Measurements from ENCODE around the gene MAPK8IP3. TPM values are rescaled to one million over a fixed set of nuclear protein-coding genes. Genes with fewer than 3 reads are reported as not detected.
"Not testable (repeated sequence)": the region's sequence is repeated elsewhere in the genome, so short reads cannot be mapped to it uniquely, and the experiment has no call there.

MAPK8IP3 gene
- polyA plus RNA-seq, 3 donors, result 47.2 to 91.9 (median 57.6) TPM

GRCh38 chr16:1674751-1675664 lies 31.0 kb upstream of the MAPK8IP3 start:
- DNase-seq (ENCODE audit: extremely low read depth in 1 of 11, low read depth in 9 of 11, low spot score in 4 of 11), result no peak

- DNase-seq (ENCODE audit: extremely low read depth in 1 of 11, low read depth in 9 of 11, low spot score in 4 of 11), result no peak
Observed at GRCh38 chr16:1676661-1677060, 29.3 kb upstream of the MAPK8IP3 start.

- DNase-seq (ENCODE audit: extremely low read depth in 1 of 11, low read depth in 9 of 11, low spot score in 4 of 11), result no peak
Observed at GRCh38 chr16:1677339-1677738, 28.7 kb upstream of the MAPK8IP3 start.

GRCh38 chr16:1677942-1678499 lies 28.0 kb upstream of the MAPK8IP3 start, which contains the start of gene JPT2:
Gene JPT2, plus strand, starts transcription at chr16:1678279. Its CDS starts 34 bp downstream, at chr16:1678313.
- peak; percentile 77 to 96 (median 94) for DNase-seq (ENCODE audit: extremely low read depth in 1 of 11, low read depth in 9 of 11, low spot score in 4 of 11)

- DNase-seq (ENCODE audit: extremely low read depth in 1 of 11, low read depth in 9 of 11, low spot score in 4 of 11), result peak in 3 of 11 donors; percentile 4 to 17 (median 7)
Observed at GRCh38 chr16:1678500-1679098, 27.4 kb upstream of the MAPK8IP3 start.

- no peak for DNase-seq (ENCODE audit: extremely low read depth in 1 of 11, low read depth in 9 of 11, low spot score in 4 of 11)
Observed at GRCh38 chr16:1680361-1680760, 25.6 kb upstream of the MAPK8IP3 start.

GRCh38 chr16:1681032-1681431 lies 25.0 kb upstream of the MAPK8IP3 start:
- DNase-seq (ENCODE audit: extremely low read depth in 1 of 11, low read depth in 9 of 11, low spot score in 4 of 11), result no peak

GRCh38 chr16:1687427-1688316 lies 18.3 kb upstream of the MAPK8IP3 start:
- DNase-seq (ENCODE audit: extremely low read depth in 1 of 11, low read depth in 9 of 11, low spot score in 4 of 11), result no peak

- DNase-seq (ENCODE audit: extremely low read depth in 1 of 11, low read depth in 9 of 11, low spot score in 4 of 11), result no peak
Observed at GRCh38 chr16:1688807-1689560, 17.0 kb upstream of the MAPK8IP3 start.

GRCh38 chr16:1689853-1690252 lies 16.1 kb upstream of the MAPK8IP3 start:
- no peak for DNase-seq (ENCODE audit: extremely low read depth in 1 of 11, low read depth in 9 of 11, low spot score in 4 of 11)

- DNase-seq (ENCODE audit: extremely low read depth in 1 of 11, low read depth in 9 of 11, low spot score in 4 of 11), result no peak
Observed at GRCh38 chr16:1690810-1691209, 15.2 kb upstream of the MAPK8IP3 start.

GRCh38 chr16:1691276-1691675 lies 14.7 kb upstream of the MAPK8IP3 start:
- no peak for DNase-seq (ENCODE audit: extremely low read depth in 1 of 11, low read depth in 9 of 11, low spot score in 4 of 11)

- DNase-seq (ENCODE audit: extremely low read depth in 1 of 11, low read depth in 9 of 11, low spot score in 4 of 11), result no peak
Observed at GRCh38 chr16:1691956-1692355, 14.0 kb upstream of the MAPK8IP3 start.

GRCh38 chr16:1696863-1697262 lies 9.1 kb upstream of the MAPK8IP3 start:
- no peak for DNase-seq (ENCODE audit: extremely low read depth in 1 of 11, low read depth in 9 of 11, low spot score in 4 of 11)

- DNase-seq (ENCODE audit: extremely low read depth in 1 of 11, low read depth in 9 of 11, low spot score in 4 of 11), result no peak
Observed at GRCh38 chr16:1698680-1699079, 7.3 kb upstream of the MAPK8IP3 start.

GRCh38 chr16:1700246-1700645 lies 5.7 kb upstream of the MAPK8IP3 start:
- no peak for DNase-seq (ENCODE audit: extremely low read depth in 1 of 11, low read depth in 9 of 11, low spot score in 4 of 11)

- no peak for DNase-seq (ENCODE audit: extremely low read depth in 1 of 11, low read depth in 9 of 11, low spot score in 4 of 11)
Observed at GRCh38 chr16:1701216-1701878, 4.6 kb upstream of the MAPK8IP3 start.

GRCh38 chr16:1705324-1705687 lies 689 bp upstream of the MAPK8IP3 start:
- DNase-seq (ENCODE audit: extremely low read depth in 1 of 11, low read depth in 9 of 11, low spot score in 4 of 11), result not testable (repeated sequence)
